Epithelial cell of alveolus of lung (primary cell): Measurements from ENCODE around the gene GPR161. TPM values are rescaled to one million over a fixed set of nuclear protein-coding genes. Genes with fewer than 3 reads are reported as not detected.

Experiments used
- total RNA-seq: library from RNA; depleted of rRNA; stranded (reverse); fragments of >200 nt; gene quantifications from 2 replicates; pipeline ENCODE4 v1.2.1, GENCODE V29; 2015

GPR161 gene, protein sequence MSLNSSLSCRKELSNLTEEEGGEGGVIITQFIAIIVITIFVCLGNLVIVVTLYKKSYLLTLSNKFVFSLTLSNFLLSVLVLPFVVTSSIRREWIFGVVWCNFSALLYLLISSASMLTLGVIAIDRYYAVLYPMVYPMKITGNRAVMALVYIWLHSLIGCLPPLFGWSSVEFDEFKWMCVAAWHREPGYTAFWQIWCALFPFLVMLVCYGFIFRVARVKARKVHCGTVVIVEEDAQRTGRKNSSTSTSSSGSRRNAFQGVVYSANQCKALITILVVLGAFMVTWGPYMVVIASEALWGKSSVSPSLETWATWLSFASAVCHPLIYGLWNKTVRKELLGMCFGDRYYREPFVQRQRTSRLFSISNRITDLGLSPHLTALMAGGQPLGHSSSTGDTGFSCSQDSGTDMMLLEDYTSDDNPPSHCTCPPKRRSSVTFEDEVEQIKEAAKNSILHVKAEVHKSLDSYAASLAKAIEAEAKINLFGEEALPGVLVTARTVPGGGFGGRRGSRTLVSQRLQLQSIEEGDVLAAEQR
- 8.9 and 12.8 TPM in 2 replicates for total RNA-seq

DNA sequence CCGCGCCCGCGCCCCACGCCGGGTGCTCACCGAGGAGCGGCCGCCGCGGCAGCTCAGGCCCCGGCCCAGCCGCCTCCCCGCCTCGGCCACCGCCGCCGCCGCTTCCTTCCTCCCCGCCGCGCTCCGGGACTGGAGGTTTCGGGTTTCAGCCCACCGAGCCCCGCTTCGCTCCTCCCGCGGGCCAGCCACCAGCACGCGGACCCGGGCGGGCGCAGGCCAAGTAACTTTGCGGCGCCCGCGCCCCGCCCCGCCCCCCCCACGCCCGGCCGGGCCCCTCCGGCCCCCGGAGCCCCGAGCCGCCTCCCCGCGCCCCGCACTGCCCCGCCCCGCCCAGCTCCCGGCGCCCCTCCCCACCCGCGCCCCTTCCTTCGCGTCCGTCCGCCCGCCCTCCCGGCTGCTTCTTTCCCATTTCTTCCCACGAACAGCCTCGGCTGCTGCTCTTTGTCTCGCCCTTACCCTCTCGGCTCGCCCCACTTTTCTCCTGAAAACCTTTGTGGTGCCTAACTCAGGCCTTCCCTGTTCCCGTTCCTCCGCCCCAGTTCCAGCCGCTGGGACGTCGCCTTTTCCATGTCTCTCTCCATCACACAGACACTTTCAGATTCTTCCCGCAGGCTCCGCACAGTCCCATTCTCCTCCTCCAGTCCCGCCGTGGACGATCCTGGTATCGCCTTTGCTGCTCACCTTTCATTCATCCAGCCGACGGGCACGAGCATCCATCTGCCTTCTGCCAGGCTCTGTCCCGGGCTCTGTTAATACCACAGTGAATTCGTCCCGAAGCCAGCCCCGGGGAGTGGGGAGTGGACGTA, at the start of gene GPR161:
Gene GPR161 (minus strand): TSS at position 222 of the 806 bp plus-strand sequence. CDS start 32,080 bp downstream, outside the sequence.

DNA sequence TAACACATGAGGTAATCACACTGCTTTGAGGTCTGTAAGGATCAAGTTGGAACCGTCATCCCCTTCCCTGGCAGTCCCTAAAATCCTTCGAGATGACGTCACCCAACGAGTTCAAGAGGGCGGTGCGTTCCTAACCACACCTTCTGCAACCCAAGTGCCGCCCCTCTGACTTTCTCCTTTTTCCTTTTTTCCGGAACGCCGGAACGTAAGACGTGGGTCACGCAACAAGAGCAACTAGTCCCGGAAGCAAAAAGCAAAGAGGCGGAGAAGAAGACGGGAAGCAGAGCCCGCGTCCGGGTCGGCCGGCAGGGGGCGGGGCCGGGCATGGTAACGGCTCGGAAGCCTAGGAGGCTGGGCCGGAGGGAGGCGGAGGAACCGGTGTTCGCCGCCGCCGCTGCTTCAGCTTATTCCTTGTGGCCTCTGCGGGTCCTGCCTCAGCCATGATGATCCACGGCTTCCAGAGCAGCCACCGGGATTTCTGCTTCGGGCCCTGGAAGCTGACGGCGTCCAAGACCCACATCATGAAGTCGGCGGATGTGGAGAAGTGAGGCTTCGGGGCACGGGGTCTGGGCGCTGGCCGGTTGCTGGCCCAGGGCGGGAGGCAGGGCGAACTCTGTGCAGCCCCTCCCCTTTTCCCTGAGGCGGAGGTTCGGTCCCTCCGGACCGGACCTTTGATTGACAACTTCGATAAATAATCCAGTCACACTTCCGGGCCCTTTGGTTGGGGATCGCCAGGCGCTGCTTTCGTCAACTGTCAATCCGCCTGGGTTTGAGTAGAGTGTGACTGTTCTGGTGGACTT, 42.1 kb upstream of the GPR161 start, which contains the start of gene TIPRL:
Gene TIPRL (plus strand): TSS at position 325 of the 800 bp plus-strand sequence. CDS start 116 bp downstream, at position 441.

Other genes starting within 250 kb of the GPR161 start
- gene ADCY10, start 222.8 kb downstream of the GPR161 start, total RNA-seq: 0.78 and 1.2 TPM in 2 replicates
- 31.9 and 51.0 TPM in 2 replicates for gene DCAF6, start 200.2 kb downstream of the GPR161 start, total RNA-seq
- gene MPC2, start 199.9 kb downstream of the GPR161 start, total RNA-seq: 21.8 and 36.7 TPM in 2 replicates
- gene TIPRL, start 42.0 kb upstream of the GPR161 start, total RNA-seq: 23.8 and 37.1 TPM in 2 replicates
- gene SFT2D2, start 89.1 kb upstream of the GPR161 start, total RNA-seq: 22.9 and 27.9 TPM in 2 replicates
- 0.26 and 0.96 TPM in 2 replicates for gene TBX19, start 143.9 kb upstream of the GPR161 start, total RNA-seq